Fibroblast of upper back skin (primary cell): ENCODE results near the gene ANKFN1.

Source experiments
- DNase-seq: peaks from one replicate; pipeline ENCODE4 v3.0.0-alpha.2; 2013

The ANKFN1 gene

DNA sequence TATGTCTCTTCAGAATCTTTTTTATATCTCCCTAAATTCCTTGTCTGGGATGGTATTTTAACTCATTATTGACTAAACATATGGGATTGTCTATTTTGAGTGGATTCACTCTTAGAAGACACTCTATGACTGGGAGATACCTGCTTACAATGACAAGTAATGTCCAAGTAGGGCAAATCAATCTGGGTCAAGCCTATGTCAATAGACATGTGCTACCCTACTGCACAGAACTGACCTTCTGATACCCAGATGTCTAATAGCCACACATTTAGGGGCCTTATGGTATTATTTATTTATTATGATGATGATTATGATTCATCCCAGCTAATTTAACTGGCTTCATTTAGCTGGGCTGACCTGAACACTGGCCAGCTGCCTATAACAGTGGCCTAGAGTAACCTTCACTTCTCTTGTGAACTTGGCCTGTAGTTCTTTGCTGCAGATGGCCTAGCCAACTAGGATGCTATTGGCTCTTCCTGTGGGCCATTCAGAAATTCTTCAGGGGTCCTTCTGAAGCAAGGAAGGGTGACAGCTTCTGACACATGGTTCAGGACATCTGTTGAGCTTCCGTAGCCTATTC is 138.0 kb downstream of the ANKFN1 start:
- no peak for DNase-seq

DNA sequence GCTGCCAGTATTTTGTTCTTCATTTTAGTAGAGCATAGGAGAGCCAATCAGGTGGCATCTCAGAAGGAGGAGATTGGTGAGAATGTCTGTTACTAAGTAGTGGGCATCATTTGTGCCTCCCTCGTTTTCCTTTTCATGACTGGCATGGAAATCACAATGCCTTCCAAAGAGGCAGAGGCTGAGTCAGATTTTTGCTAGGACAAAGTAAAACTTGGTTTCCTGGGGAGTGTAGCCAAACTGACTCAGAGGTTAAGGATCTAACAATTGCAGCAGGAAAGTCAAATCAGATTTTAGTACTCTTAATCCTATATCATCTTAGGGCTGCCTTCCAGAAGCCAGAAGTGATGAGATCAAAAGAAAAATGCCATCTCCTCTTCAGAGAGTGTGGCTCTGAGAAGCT is 138.7 kb downstream of the ANKFN1 start:
- DNase-seq: peak; percentile 79

DNA sequence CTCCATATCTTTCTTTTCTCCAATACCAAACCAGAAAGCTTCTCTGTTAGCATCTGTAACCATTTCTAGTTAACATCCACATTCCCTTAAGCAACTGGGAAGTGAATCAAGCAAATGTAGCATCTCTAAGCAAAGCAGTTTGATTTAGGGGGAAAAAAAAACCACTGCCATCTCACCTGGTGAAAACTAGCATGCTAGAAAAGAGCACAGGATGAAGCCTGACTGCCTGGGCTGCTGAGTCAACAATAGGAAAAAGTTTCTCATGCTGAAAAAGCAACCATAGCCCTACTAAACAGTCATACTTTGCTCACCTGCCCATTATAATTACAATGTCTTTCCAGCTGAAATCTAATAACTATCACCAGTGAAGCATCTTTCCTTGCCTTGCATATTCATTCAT is 139.3 kb downstream of the ANKFN1 start:
- DNase-seq: peak; percentile 19

DNA sequence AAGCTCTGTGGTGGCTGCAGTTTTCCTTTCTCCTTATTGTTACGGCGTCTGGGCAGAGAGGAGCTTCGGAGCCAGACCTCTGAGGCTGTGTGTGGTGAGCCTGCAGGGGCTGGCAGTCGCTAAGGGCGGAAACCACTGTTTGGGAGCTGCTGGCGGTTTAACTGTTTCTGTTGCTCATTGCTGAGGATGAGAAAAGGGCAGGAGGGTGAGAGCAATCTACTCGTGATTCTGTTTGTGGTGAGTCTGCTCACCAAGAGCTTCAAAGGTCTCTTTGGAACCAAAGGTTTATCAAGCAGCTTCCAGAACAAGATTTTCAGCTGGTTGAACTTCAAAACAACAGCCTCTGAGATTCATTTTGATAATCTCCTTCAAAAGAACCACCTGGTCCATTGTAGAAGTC is 143.9 kb downstream of the ANKFN1 start:
- DNase-seq: peak; percentile 34

DNA sequence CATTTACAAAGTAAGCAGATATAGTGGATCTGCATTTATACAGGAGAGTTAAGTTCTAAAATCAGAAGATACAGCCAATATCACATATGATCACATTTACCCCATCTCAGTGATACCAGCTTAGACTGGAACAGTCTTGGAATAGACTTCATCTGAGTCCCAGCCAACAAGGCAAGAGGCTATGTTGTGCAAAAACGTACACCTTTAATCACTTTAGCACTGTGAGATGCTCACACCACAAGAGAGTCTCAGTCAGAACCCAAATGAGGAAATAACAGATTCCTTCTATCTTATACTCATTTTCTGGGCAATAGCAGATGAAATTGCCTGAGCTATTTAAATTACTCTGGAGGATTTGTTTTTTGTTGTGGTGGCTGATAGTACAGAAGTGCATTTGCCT is 145.6 kb downstream of the ANKFN1 start:
- DNase-seq: no peak

DNA sequence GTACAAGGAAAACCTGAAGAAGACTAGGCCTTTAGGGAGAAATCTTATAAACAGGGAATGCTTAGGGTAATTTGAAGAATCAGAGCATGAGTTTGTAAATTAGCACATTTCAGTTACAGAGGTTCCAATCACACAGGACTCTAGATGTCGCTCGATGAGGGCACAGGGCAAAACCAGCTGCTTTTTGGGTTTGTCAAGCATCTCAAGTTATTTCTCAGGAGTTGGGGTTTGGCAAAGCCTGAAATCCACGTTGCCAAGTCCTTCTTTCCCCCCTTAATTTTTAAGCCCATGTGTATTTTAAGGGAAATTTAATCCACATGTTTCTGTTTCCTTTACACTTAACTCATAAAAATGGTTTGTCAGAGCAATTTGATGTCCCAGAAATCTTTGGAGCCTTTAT is 146.9 kb downstream of the ANKFN1 start:
- peak; percentile 9 for DNase-seq

DNA sequence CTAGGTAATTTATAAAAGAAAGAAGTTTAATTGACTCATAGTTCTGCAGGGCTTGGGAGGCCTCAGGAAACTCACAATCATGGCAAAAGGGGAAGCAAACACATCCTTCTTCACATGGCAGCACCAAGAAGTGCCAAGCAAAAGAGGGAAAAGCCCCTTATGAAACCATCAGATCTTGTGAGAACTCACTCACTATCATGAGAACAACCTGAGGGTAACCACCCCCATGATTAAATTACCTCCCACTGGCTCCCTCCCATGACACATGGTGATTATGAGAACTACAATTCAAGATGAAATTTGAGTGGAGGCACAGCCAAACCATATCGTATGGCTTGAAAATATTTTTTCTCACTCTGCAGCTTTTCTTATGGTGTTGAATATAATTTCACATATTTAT is 151.7 kb downstream of the ANKFN1 start:
- no peak for DNase-seq

GRCh38 chr17:56309897-56310296 is 156.6 kb downstream of the ANKFN1 start:
- peak; percentile 7 for DNase-seq

- no peak for DNase-seq
These were observed 157.5 kb downstream of the ANKFN1 start for GRCh38 chr17:56310782-56311181.

DNA sequence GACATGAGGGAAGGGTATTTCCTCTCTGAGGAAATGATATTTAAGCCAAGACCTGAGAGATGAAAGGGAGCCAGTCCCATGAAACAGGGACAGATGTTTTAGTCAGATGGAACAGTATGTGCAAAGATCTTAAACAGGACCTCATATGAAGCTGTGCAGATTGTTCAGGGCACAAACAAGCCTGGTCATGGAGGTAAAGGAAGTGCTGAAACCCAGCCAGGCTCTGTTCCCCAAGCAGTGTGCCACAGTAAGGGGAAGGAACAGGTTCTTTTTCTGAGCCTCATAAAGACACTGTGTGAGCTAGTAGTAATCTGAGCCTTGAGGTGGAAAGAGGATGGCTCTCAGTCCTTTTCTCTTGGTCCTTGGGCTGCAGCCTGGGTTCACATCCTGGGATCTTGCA is 159.9 kb downstream of the ANKFN1 start:
- DNase-seq: peak; percentile 36

DNA sequence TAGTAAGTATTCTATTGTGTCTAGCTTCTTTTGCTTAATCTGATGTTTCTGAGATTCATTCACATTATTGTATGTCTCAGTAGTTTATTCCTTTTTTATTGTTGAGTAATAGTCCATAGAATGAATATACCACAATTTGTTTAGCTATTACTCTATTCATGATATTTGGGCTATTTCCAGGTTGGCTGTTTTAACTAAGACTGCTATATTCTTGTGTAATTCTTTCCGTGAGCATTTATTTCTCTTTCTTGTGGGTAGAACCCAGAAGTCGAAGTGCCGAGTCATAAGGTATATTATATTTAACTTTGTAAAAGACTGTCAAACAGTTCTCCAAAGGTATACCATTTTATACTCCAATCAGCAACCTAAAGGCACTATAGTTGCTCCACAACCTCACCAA is 160.8 kb downstream of the ANKFN1 start:
- peak; percentile 22 for DNase-seq

- no peak for DNase-seq
These were observed 161.8 kb downstream of the ANKFN1 start for GRCh38 chr17:56314984-56315602.

GRCh38 chr17:56316604-56317003 is 163.3 kb downstream of the ANKFN1 start:
- no peak for DNase-seq

DNA sequence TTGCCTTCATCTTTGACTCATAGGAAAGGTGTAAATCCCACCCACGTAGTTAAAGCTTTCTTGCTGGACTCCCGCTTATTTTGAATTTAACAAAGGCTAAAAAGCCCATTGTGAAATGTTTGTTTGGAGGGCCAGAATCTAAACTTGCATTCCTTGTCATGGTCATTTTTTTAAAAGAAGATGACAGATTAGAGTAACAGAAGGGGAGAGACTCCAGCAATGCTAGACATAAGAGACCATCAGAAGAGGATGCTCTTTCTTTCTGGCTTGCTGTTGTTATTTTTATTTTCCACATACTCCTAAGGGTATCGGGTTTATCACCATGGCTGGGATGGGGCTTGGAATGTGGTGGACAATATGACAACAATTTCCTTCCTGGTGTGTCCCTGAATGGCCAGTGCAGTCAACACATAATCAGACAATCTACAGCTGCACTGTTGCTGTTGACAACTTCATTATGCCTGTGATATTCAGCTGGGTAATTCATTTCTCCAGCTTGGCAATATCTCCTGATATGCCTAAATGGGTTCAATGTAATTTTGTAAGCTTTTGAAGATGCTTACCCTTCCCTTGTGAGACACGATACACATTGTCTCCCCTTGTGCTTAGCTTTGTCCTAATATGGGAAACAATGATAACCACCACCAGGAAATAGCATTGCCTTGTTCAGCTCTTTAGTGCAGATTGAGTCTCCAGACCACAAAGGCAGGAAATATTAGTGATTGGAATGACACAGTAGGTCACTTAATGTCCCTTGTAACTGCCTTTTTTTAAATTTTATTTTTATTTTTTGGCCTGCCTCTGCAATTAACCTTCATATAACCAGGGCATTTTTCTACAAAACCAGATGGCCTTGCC is 164.3 kb downstream of the ANKFN1 start:
- peak; percentile 37 for DNase-seq

DNA sequence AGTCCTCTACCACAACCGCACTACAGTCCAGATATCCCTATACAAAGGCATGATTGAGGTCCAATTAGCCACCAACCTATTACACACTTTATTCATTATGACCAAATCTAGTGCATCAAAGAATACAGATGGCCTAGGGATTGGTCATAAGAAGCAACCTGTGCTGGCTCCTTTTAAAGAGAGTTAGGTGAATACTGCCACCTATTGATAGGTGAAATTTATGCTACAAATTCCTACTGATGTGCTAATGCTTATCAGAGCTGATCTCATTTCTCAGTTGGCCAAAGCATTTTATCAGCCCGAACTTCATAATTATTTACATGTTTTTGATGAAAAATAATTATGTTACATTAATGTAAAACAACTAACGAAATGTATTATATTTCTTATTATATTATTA is 166.3 kb downstream of the ANKFN1 start:
- peak; percentile 75 for DNase-seq

DNA sequence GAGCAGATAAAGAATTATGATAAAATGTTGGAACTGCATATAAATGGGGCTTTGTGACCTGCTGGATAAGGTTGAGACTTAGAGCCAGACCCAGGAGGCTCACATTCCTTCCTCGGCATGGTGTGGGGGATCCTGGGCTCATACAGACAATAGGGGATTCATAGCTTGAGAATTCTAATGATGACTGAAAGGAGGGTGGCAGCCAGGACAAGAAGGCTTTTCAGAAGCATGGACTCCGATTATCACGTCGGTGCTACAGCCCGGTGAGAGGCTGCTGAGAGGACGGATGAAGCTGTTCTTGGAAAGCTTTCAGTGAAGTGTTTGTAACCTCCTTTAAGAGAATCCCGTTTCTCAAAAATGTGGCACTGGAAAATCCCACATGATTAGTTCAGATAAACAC is 167.2 kb downstream of the ANKFN1 start:
- DNase-seq: peak; percentile 14

DNA sequence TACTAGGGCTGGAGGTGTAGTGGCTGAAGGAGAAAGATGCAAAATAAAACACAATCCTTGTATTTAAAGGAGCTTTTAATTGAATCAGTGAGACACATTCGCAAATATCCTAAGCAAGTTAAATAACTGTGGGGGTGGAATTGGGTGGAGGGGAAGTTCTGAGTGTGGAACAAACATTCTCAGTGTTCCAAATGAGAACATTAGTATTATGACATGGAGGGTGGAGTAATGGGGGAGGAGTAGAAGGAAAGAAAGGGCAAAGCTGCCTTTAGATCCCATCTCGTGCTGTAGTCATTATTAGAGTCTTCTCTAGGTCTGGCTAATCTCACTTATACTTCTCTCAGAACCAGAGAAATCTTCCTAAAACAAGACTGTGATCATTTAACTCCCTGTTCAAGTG is 169.7 kb downstream of the ANKFN1 start:
- no peak for DNase-seq

DNA sequence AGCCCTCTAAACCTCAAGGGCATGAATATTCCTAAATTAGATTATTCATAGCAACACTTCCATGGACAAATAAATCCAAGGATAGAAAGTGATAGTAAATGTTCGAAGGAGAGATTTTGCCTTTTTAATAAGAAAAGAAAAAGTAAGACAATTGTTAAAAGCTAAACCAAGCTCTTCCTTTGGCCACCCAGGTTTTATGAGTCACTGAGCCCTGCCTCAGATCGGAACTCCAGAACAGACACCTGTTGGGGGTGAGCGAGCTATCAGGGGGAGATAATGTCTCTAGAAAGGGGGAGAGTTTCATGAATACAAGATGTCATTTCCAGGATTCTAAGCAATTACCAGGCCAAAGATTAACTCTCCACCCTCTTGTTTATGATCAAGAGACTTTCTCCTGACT is 171.4 kb downstream of the ANKFN1 start:
- DNase-seq: no peak

- no peak for DNase-seq
These were observed 172.2 kb downstream of the ANKFN1 start for GRCh38 chr17:56325313-56326000.

- no peak for DNase-seq
These were observed 172.7 kb downstream of the ANKFN1 start for GRCh38 chr17:56326001-56326359.

- no peak for DNase-seq
These were observed 194.4 kb downstream of the ANKFN1 start for GRCh38 chr17:56347639-56348038.

GRCh38 chr17:56350592-56350991 is 197.3 kb downstream of the ANKFN1 start:
- no peak for DNase-seq

DNA sequence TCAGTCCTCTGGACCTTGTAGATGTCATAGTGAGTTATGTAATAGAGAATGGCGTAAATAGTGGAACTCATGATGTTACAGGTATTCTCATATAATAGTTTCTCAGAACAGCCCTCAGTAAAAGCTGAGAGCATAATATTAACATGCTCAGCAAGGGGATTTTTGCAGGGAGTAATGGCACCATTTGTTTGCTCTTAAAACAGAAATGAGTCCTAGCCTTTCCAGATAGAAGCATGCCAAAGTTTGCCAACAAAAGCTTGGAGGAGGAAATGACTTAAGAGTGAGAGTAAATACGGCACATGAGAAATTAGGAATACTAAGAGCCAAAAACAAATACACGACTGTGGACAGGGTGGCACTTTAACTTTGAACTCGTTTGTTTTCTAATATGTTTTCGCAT is 198.4 kb downstream of the ANKFN1 start:
- DNase-seq: no peak

DNA sequence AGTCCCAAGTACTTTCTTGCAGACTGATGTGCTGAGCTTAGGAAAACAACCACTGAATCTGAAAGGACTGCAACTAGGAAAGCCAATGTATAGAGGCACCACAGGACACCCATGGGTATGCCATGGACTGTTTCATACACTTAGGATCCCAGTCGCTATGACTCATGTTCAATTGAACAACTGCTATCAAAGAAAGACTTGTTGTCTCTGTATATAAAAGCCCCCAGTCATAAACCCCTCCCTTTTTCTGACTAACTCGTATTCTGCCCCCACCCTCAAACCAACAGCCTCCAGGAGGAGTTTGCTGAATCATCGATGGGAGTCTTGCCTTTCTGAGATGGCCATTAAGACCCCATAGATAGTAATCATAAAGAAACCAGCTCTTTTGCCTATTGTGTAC is 205.4 kb downstream of the ANKFN1 start:
- DNase-seq: no peak
